NOMO-1 treated with dmso at 0.1 percent for 144 hours (cell line): ENCODE data around the gene PRADC1.
"Not testable (repeated sequence)": the region's sequence is repeated elsewhere in the genome, so short reads cannot be mapped to it uniquely, and the experiment has no call there.

Experiments used
- DNase-seq: peaks from one replicate; lab custom pipeline; 2025; ENCODE audit not compliant: unreplicated experiment; lab: John Stamatoyannopoulos, UW

PRADC1 gene

DNA sequence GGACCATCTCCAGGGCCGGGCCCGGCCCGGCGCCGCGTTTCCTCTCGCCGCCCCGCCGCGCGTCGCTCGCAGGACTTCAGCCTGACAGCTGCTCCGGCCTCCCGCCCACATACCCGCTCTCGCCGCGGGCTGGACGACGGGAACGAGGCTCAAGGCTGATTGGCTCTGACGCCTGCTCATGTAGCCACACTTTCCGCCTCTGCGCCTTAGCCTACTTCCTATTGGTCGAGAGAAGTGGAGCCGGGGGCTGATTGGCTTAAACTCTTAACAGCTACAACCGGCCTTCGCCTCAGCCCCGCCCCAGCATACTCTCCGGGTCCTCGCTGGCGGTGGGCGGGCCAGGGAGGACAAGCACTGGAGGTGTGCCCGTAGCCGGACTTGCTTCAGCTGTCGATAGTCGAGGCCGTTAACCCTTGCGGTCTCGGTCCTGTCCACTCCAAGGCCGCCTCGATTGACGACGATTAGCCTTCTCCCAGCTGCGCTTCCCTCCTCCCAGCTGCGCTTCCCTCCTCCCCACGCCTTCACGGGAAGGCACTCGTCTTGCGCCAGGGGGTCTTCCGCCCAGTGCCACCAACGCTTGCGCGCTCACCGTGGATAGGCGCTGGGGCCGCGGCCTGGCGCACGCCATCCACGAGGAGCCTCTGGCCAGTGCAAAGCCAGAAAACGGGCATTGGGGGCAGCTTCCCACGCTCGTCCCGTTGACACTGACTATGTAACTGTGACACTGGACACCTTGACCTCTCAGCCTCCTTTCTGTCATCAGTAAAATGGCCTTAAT is at the start of gene PRADC1:
Gene PRADC1 (minus strand): TSS at position 86 of the 778 bp plus-strand sequence. CDS start 79 bp downstream, at position 7.
- DNase-seq = peak; percentile 99

DNA sequence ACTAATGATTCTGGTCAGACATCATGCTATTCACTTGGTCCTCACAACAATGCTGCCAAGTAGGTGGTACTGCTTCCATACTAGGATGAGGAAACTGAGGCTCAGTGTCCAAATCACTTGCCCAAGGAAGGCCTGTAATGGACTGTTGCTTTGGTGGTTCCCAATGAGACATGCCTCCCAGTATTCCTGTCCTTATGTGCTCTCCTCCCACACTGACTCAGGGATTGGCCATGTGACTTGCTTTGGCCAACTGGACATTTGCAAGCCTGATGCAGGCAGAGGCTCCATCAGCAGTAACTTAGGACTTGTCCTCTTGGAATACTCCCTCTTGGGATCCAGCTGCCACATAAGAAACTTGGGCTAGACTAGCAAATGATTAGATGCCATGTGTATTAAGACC is 48.2 kb upstream of the PRADC1 start:
- DNase-seq = no peak

DNA sequence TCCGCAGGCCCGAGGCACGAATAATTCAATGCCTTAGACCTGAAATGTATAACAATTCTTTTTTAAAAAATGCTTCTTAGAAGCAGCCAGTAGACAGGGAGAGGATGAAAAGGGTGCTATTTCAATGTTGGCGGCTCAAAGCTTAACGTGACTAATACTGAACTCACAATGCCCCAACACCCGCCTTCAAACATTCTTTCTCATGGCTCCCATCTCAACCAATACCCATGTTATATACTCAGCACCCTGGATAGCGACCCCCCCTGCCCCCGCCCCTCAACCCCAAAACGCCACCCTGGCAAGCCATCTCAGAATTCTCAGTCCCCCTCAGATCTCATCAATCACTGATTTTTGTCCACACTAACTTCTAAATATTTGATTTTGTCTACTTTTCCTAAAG is 46.8 kb upstream of the PRADC1 start:
- DNase-seq = no peak

DNA sequence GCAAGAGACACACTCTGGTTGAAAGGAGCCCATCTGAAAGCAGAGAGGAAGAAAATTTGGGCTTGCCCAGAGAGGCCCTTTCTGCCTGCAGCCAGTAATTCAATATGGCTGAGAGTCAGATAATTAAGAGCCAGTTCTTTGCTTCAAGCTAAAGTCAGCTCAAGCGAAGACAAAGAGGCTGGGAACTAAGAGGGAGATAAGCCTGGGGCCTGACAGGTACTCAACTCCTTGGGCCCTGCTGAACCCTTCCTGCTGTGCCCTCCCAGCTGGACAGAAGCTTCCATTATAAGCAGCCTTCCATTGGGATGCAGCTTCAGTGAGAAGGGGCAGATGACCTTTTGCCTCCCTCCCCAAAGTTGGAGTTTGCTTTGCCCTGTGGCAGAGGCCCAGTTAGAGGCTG is 39.2 kb upstream of the PRADC1 start:
- DNase-seq = no peak

GRCh38 chr2:73269686-73270465 is 36.8 kb upstream of the PRADC1 start:
- no peak for DNase-seq

DNA sequence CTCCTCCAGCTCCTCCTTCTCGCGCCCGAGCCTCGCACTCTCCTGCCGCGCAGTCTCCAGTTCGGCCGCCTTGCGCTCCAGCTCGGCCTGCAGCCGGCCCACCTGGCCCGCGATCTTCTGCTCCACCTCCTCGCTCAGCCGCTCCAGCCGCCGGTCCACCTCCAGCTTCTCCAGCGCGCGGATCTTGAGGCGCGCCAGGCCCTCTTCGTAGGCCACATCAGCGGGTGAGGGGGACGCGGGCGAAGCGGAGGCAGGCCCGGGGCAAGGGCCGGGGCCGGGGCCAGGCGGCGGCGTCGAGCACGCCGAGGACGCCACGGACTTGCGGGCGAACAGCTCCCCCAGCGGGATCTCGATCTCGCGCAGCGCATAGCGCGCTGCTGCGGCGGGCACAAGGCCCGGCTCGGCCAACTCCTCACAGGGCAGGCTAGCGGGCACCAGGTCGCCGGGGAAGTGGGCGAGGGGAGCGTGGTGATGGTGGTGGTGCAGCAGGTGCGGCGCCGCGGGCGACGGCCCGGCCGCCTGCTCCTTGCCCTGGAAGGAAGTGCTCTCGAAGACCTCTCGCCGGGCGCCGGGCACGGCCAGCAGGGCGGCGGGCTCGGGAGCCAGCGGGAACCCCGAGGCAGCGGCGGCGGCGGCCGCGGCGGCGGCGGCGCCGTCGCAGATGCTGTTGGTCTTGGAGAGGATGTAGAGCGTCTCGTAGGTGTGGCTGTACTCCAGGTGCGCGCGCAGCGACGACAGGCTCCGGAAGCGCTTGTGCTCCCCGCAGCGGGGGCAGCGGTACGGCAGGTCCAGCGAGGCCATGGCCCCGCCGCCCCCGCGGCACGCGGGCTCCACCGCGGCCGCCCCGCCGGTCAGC is 36.0 kb upstream of the PRADC1 start:
- no peak for DNase-seq

DNA sequence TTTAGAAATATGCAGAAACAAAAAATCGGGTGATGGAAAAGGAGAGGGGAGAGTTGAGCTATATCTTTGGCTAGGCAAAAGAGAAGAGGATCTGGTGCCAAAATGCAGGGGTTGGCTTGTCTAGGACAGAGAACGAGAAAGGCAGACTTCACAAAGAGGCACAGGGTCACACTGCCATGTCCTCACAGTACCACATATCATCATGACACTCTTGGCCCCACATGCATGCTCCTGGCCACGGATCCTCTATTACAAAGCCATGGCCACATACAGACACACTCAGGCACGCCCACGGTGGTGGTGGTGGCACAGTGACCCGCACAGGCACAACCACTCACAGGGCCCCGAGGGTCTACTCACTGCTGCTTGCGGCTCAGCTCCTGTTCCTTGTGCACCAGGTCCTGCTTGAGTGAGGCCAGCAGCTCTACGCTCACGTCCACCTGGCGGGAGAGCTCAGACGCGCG is 35.4 kb upstream of the PRADC1 start:
- no peak for DNase-seq

GRCh38 chr2:73267008-73267407 is 34.0 kb upstream of the PRADC1 start:
- DNase-seq = no peak

DNA sequence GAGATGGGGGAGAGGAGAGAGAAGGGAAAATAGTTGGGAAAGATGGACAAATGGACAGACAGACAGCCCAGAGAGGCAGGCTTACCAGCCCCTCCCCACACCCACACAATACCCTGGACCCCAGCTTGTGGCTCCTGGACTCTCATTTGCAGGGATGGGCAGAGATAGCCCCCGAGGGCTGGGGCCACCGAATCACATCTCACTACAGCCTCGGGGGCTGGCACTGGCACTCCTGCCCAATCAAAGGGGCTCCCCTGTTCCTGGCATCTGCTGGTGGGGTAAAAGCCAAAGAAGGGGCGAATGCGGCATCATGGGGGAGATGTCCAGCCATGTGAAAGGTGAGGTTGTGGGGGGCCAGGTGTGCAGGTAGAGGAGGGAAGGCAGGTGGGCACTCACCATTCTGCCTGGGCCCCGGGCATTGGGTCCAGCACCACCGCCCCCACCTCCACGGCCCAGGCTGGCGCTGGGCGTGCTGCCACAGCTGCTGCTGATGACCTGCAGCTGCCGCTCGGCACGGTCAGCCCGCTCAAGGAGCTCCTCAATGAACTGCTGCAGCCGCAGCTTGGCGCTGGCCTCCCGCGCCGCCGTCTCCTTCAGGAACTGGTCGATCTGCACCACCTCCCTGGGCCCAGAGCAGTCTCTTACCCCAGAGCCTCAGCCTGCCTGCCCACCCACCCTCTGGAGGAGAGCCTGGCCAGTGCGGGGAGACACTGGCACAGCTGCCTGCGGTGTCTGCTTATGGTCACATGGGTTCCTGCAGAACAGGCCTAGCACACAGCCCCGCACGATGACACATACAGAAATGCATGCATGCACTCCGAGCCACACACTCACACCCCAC is 33.2 kb upstream of the PRADC1 start:
- no peak for DNase-seq

DNA sequence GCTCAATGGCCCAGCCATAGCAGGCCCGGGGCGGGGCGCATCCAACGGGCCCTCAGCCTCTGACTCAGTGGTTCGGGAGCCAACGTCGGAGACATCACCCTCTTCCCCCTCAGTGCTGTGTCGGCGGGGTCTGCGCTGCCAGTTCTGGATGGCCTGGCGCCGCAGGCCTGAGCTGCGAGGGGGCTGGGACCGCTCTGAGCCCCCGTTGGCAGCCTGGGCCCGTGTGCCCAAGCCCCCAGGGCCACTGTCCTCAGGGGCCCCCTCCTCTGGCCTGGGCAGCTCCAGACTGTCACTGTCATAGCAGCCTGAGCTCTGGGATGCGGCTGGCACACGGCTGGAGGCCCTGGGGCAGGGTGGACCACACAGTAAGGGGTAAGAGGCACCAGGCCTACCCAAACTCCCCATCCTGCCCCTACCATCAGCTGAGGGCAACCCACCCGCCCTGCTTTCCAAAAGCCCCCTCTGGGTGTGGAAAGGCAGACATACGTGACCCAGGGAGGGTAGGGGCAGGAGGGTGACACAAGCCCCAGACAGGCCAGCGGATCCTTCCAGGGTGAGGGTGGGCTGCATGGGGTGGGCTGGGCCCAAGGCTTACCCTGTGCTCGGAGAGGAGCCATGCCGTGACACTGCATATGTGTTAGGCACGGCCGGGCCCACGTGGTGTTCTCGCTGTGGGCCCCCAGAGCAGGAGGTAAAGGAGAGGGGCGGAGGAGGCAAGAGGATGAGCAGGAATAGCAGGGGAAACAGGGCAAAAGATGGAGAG is 32.4 kb upstream of the PRADC1 start:
- no peak for DNase-seq

DNA sequence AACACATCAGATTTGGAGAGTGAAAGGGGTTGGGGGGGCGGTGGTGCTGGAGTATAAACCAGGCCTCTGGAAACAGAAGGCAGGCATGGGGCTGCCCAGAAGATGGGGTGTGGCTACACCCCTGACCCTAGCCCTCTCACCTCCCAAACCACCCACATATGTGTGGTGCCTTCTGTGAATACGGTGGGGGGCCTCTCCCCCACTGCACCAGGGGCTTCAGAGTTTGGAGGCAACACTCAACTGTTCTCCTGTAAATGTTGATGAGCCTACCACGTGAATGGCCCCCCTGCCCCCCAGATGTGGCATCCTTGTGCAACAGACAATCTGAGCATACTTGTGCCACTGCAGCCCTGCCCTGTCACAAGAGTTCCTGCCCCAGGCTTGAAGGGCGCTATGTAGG is 31.7 kb upstream of the PRADC1 start:
- DNase-seq = no peak

- DNase-seq = no peak
These were observed 31.2 kb upstream of the PRADC1 start for GRCh38 chr2:73264332-73264606.

- DNase-seq = no peak
These were observed 30.7 kb upstream of the PRADC1 start for GRCh38 chr2:73263540-73264331.

GRCh38 chr2:73262691-73263429 is 29.8 kb upstream of the PRADC1 start:
- not testable (repeated sequence) for DNase-seq

DNA sequence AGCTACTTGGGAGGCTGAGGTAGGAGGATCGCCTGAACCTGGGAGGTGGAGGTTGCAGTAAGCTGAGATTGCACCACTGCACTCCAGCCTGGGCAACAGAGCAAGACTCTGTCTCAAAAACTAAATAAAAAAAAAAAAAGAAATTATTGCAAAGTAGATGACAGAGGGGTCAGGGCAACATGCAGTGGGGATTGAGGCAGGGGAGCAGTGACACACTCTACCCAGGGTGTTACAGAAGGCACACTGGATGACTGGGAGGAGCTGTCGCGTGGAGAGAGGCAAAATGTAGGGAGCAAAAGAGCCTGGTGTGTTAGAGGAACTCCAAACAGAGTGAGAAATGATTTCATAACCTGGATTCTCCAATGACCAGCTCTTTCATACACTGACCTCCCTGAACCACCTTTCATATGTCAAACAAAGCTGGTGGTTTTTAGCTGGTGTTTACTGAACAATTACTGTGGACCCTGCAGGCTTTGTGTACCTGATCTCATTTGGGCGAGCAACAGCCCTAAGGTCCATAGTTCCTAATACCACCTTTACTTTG is 29.1 kb upstream of the PRADC1 start:
- no peak for DNase-seq

DNA sequence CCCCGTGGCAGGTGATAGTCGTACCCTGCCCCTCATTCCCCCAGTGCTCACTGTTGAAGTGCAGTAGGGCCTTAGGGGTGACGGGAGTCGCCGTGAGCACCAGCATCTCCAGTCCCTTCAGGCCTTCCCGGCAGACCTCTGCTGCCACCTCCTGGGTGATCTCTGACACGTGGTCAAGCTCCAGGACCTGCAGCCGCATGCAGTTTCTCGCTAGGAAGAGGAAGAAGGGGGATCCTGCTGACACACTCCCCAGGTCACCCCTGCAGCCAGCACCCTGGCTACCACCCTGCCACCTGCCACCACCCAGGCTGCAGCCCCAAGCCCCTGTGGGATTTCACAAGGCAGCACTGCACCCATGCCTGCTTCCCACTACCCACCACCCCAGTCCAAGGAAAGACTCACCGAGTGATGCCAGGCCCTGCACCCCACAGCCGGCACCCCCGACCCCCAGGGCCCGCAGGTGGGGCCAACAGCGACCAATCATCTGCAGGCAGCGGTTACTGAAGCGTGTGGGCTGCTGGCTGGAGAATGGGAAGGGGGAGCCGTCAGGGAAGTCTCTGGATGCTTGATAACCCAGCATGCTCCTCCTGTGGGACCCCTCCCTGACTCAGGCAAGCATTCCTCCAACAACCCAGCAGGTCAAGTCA is 27.4 kb upstream of the PRADC1 start:
- DNase-seq = no peak

- DNase-seq = no peak
These were observed 26.8 kb upstream of the PRADC1 start for GRCh38 chr2:73259704-73260337.
